GM19468 (cell line): Measurements from ENCODE around the gene CDR2.
"Not testable (repeated sequence)": the region's sequence is repeated elsewhere in the genome, so short reads cannot be mapped to it uniquely, and the experiment has no call there.

ENCODE experiments used
- ATAC-seq: cut with Tn5 transposase; IDR thresholded peaks from one replicate; pipeline ENCODE4 v1.9.1; 2021; ENCODE audit warnings: mild to moderate bottlenecking, moderate library complexity, moderate number of reproducible peaks; ENCODE audit not compliant: unreplicated experiment; ENCODE audit errors: extremely low read depth

Gene CDR2

DNA sequence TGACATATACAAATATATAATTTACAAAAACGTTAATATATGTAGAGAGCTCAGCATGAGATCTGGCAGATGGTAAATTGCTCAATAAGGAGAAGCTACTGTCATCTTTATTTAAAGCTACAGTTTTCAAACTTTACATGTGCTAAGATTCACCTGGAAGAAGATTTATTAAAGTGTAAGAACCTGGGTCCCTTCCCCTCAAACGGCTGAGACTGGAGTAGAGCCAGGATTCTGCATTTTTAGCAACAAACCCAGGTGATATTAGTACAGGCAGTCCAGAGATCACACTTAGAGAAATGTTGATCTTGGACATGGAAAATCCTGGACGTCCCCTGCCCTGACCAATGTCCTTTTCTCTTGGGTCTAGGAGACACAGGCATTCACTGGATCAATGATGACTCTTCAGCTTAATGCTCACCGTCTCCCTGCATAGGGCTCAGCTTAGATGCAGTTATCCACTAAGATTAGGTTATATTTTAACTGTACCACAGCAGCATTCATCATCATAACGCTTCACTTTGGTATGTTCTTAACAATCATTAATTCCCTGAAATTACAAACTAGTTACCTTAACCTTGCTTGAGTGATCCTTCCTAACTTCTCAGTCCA is 20.4 kb downstream of the CDR2 start:
- ATAC-seq, result no peak

- ATAC-seq, result no peak
Measured at GRCh38 chr16:22353191-22353919, 21.1 kb downstream of the CDR2 start.

DNA sequence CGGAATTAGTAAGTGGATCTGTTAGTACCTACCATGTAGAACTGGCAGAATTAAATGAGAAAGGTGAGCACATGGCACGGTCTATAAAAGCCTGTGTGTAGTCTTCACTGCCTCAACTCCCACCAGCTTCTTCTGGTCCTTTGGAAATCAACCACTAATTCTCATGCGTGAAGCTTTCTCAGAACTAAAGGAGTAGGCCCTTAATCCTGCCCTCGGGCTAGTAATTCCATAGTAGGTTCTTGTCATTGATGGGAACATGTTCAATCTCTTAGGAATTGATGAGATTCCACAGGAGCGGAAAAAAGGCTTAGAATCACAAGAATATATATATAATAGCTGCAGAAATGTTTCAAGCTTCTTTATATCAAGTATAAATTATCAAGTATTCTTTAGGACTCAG is 21.7 kb downstream of the CDR2 start:
- ATAC-seq, result no peak

DNA sequence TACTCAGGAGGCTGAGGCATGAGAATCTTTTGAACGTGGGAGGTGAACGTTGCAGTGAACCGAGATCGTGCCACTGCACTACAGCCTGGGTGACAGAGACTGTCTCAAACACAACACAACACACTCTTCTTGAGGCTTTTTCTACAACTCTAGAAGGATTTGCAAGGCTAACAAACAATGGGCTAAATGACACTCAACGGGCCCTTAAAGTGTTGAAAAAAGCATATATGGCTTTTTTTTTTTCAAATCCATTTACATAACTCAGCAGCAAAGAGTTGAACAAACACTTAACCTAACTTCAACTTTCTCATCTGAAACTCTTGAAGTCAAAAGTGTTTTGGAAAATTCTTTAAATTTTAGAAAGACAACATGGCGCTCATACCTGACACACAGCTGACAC is 22.3 kb downstream of the CDR2 start:
- no peak for ATAC-seq

DNA sequence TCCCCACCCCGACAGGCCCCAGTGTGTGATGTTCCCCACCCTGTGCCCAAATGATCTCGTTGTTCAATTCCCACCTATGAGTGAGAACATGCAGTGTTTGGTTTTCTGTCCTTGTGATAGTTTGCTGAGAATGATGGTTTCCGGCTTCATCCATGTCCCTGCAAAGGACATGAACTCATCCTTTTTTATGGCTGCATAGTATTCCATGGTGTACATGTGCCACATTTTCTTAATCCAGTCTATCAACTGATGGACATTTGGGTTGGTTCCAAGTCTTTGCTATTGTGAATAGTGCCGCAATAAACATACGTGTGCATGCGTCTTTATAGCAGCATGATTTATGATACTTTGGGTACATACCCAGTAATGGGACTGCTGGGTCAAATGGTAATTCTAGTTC is 23.4 kb downstream of the CDR2 start:
- not testable (repeated sequence) for ATAC-seq

DNA sequence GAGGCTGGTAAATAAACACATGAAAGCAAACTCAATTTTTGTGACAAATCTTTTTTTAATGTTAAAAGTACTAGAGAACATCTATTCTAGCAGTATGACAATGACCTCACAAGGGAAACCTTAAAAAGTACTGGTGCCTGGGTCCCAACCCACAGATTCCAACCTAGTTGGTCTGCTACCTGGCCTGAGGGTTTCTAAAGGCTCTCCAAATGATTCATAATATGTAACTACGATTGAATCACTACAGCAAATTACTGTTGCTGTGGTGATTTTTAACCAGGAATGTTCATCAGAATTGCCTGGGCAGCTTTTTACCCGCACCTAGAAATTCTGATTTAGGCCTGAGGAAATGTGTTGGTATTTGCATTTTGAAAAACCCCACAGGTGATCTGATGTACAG is 26.1 kb downstream of the CDR2 start:
- ATAC-seq, result no peak

GRCh38 chr16:22347100-22347820 is 27.2 kb downstream of the CDR2 start:
- no peak for ATAC-seq

DNA sequence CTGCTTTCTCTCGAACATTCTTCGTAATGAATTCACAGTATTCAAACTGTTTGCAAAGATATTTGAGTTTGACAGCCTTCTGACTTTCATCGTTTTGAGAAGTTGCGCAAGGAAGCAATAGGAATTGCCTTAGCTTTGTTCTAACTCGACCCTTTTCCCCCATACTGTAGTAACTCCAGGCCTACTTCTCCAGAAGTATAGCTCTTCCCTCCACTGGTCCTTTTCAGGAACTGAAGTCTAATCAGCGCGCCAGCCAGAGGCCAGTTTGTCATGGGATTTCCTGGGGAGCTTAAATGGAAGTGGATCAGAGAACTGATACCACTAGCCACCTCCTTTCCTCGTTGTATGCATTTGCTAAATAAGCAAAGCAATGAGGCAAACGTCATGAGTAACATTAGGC is 27.9 kb downstream of the CDR2 start:
- ATAC-seq, result no peak

DNA sequence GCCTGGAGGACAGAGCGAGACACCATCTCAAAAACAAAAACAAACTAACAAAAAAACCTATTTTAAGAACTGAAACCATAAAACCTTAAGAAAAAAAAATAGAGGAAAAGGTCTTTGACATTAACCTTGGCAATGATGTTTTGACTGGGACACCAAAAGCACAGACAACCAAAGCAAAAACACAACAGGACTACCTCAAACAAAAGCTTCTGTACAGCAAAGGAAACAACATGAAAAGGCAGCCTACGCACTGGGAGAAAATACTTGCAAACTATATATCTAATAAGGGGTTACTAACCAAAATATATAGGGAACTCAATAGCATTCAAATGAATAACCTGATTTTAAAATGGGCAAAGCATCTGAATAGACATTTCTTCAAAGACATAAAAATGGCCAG is 32.3 kb downstream of the CDR2 start:
- no peak for ATAC-seq

DNA sequence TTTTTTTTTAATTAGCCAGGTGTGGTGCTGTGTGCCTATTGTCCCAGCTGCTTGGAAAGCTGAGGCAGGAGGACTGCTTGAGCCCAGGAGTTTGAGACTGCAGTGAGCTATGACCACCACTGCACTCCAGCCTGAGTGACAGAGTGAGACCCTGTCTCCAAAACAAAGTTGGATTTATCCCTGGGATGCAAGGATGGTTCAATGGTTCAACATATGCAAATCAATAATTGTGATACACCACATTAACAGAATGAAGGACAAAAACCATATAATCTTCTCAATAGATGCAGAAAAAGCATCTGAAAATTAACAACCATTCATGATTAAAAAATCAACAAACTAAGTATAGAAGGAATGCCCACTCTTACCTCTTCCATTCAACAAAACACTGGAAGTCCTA is 33.5 kb downstream of the CDR2 start:
- ATAC-seq, result no peak

DNA sequence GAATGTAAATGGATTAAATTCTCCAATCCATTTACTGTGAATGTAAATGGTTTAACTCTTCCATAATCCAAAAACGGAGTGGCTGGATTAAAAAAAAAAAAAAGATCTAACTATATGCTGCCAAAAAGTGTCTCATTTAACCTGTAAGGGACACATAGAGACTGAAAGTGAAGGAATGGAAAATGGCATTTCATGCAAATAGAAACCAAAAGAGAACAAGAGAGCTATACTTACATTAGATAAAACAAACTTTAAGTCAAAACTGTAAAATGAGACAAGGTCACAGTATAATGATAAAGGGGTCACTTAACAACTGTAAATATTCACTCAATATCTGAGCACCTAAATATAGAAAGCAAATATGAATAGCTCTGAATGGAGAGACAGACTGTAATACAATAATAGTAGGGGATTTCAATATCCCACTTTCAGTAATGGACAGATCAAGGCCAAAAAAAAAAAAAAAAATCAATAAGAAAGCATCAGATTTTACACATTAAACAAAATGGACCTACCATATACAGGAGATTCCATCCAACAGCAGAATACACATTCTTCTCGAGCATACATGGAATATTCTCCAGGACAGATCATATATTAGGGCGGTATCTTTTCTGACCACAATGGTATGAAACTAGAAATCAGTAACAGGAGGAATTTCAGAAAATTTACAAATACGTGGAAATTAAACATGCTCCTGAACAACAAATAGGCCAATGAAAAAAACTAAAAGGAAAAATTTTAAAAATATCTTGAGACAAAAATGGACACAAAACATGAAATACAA is 36.4 kb downstream of the CDR2 start:
- ATAC-seq, result no peak

- ATAC-seq, result no peak
Measured at GRCh38 chr16:22337045-22337444, 37.4 kb downstream of the CDR2 start.

GRCh38 chr16:22336581-22336980 is 37.8 kb downstream of the CDR2 start:
- no peak for ATAC-seq

- ATAC-seq, result no peak
Measured at GRCh38 chr16:22335668-22336246, 38.7 kb downstream of the CDR2 start.

DNA sequence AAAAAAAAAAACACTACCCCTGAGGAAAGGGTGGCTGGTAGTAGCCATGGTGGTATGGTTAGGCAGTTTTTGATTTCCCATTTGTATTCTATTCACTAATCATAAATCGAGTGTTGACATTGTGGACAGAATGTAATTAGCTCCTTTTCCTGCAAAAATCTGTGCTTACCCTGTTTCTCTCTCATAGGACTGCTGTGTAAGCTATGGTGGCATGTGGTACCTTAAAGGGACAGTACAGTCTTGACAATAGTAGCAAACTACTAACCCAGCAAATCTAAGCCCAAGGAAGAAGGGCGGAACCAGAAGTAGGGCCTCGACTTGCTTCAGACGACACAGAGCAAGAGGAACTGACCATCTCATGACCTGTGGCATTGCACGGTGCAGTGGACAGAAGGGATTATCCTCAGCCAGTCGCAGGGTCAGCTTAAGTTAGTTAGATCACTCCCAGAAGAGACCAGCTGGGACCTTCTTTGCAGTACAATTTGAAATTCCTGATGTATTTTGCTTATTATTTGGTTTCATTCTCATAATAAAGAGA is 40.9 kb downstream of the CDR2 start:
- no peak for ATAC-seq

DNA sequence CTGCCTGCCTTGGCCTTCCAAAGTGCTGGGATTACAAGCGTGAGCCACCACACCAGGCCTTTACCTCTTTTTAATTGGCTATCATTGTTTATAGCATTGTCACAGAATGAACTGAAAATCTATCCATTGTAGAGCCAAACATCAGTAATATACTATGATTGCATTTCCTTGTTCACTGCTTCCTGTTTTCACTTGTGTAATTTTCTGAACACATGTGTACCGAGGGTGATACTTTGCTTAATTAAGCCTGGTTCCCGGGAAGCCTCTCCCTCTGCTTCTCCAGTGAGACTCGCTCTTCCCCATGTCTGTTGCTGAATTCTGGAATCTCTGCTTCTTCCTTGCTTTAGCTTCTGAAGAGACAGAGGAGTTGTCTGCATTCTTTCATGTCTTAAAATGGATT is 44.1 kb downstream of the CDR2 start:
- no peak for ATAC-seq

DNA sequence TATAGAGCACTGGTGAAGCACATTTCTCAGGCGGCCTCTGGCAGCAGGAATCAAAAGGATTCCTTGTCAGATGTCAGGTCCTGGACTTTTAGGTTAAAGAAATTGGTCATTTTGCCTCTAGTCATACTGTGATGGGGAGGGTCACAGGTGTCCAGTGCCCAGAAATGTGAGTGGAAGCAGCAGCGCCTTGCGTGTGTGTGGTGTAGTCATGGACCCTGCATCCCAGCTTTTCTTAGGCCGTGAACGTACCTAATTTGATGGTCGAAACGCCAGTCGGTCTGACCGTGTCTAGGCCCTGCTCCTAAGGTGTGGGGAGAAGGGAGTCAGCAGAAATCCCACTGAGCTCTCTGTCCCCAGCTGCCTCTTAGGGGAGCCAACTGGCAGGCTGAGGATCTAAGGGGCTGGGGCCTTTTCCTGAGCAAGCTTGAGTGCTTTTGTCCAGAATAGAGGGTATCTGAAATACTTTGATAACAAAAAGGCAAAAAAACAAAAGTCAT is 45.2 kb downstream of the CDR2 start:
- ATAC-seq, result no peak

DNA sequence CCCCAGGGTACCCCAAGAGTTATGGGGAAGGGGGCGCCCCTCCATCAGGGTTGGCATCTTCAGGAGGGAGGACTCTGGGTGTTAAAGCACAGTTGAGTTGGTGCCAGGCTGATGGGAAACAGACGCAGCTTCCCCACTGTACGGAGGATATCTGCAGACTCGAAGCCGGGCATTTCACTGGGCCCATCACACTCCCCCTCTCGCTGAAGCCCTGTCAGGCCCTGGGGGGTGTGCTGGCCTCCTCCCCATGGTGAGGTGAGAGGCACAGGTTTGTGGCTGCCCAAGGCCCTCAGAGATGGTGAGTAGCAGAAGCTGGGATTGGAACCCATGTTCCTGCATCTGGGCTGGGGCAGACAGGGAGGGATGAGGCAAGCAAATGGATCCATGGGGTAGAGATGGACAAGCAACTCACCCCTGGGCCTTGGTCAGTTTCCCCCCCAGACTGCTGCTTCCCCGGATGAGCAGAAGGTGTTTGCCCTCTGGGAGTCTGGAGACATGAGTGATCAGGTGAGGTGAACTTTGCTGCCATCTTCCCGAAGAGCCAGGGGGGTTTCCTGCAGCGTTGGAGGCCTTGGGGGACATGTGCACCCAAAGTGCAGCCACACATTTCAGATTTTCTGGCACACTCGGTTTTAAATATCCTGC is 46.2 kb downstream of the CDR2 start:
- no peak for ATAC-seq

- no peak for ATAC-seq
Measured at GRCh38 chr16:22327446-22327775, 47.0 kb downstream of the CDR2 start.
